Activated CD4-positive, alpha-beta T cell treated with anti-CD3 and anti-CD28 coated beads for 4 hours (primary cell): ENCODE measurements around the gene CHID1.

ENCODE experiments used
- DNase-seq, 2 donors: peaks; one replicate each; pipeline ENCODE4 v3.0.0-alpha.2; 2020

CHID1 gene

DNA sequence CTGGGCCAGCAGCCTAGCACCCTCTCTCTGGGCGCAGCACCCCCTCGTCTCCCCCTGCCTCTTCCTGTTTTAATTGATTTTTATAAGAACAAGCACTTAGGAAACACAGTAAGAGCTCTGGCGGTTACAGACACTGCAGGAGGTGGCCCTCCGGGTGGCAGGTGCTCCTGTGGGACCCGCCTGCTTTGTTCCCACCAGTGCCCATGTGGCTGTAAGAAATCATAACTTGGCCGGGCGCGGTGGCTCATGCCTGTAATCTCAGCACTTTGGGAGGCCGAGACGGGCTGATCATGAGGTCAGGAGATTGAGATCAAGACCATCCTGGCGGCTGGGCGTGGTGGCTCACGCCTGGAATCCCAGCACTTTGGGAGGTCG, 49.5 kb downstream of the CHID1 start:
- no peak for DNase-seq

DNA sequence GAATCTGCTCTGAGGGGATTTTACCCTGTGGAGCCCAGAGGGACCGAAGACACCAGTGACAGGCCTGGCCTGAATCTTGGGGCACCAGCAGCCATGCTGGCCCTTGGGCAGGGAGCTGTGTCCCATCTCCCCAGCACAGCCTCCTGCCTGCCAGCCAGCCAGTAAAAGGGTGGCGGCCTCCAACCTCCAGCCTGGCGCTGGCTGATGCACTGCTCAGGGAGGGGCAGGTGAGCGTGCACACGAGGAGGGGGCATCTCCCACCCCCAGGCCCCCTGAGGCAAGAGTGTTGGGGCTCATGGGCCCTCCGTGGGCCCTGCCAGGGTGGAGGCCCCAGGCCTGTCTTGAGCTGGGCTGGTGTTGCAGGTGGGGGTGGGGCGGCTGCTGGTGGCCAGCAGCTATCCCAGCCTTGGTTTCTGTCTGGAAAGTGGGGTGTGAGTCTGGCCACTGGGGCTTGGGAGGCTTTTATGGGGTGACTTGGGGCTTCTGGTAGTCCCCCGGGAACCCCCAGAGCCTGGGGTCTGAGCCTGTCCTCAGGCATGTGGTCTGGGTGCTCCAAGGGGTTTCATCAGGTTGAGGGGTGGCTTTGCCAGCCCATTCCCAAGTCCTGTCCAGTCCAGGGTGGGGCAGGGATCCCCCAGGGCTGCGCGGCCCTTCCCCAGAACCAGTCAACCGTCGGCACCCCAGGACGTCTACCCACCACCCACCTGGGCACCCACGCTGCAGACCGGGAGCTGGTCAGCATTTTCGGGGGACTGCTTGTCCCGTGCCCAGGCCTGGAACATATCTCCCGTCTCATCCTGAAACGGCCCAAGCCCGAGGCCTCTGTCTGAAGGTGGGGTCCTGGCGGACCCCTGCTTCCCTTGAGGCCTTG, 50.1 kb downstream of the CHID1 start:
- no peak for DNase-seq

DNA sequence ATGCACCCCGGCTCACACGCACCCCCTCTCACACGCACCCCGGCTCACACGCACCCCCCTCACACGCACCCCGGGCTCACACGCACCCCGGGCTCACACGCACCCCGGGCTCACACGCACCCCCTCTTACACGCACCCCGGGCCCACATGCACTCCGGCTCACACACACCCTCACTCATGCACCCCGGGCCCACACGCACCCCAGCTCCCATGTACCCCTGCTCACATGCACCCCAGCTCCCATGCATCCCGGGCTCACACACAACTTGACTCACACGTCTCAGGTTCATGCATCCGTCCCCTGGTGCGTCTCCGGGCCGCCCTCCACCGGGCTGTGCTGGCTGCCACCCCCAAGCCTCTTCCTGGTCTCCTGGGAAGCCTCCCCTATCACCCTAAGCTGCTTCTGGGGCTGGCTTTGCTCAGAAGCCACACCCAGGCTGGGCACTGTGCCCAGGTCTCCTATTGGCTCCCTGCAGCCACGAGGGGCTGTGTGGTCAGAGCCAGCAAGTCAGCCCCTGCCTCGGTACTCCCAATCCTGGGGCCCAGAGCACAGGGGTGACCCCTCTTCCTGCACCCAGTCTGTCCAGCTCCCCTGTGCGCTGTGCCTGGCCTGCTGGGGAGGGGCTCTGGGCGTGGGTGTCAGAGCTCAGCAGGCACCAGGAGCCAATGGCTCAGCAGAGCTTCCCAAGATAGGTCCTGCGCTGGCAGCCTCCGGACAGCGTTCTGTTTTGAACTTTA, 51.0 kb downstream of the CHID1 start:
- DNase-seq = no peak

DNA sequence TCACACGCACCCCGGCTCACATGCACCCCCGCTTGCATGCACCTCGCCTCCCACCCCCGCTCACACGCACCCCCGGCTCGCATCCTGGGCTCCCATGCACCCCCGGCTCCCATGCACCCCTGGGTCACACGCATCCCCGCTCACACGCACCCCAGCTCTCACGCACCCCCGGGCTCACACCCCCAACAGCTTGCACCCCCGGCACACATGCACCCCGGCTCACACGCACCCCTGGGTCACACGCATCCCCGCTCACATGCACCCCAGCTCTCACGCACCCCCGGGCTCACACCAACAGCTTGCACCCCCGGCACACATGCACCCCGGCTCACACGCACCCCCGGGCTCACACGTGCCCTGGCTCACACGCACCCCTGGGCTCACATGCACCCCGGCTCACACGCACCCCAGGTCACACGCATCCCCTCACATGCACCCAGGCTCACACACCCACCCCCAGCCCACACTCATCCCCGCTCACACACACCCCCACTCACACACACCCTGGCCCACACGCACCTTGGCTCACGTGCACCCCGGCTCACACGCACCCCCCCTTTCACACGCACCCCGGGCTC, 51.8 kb downstream of the CHID1 start:
- no peak for DNase-seq

DNA sequence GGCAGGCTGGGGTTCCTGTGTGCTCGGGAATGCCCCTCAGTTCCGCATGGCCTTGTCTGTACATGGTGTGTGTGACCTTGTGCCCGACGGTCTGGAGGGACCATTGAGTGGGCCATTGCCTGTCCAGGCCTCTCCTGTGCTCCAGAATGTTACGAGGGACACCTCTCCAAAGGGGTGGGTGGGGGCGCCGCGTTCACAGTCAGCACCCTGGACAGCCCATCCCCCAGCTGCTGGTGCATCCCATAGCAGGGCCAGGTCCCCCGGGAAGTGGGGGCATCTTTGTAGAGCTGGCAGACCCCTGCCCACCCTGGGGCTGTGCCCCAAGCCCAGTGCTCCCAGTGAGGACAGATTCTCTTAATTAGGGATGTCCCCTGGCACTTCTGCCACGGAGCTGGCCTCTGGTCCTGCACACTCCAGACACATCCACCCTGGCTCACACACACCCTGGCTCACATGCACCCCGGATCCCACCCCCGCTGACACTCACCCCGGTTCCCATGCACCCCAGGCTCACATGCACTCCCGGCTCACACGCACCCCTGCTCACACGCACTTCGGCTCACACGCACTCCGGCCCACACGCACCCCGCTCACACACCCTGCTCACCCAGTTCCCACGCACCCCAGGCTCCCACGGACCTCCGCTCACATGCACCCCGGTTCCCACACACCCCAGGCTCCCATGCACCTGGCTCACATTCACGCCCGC, 52.4 kb downstream of the CHID1 start:
- DNase-seq = no peak

DNA sequence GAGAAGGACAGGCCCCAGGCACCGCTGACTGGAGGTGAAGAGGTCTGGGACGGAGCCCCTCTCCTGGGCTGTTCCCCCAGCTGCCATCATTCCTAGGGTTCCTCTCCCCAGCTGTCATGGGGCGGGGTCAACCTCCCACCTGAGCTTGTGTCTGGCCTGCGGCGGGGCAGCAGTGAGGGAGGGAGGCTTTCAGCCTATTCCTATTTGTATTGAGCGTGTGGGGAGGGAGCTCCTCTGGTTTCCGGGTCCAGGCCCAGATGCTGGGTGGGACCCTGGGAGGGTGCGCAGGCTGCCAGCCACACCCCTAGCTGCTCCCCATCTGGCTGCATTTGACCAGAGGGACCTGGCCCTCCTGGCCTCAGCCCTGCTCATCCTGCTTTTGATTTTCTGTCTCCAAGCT, 54.2 kb downstream of the CHID1 start:
- DNase-seq = no peak

DNA sequence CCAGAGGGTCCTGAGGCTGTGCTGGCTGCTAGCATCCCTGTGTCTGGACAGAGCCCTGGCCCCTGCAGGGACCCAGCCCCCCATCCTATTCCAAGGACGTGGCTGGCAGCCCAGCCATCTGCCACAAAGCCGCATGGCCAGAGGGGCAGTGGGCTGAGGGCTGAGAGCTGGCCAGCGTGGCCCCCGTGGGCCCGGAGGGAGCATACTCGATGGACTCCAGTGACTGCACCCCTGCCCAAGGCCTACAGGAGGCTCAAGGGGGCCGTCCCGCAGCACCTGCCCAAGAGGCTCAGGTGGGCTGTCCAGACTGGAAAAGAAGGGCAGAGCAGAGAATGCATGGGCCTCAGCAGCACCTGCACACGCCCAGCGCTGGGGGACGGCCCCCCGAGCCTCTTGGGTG, 54.8 kb downstream of the CHID1 start:
- no peak for DNase-seq

DNA sequence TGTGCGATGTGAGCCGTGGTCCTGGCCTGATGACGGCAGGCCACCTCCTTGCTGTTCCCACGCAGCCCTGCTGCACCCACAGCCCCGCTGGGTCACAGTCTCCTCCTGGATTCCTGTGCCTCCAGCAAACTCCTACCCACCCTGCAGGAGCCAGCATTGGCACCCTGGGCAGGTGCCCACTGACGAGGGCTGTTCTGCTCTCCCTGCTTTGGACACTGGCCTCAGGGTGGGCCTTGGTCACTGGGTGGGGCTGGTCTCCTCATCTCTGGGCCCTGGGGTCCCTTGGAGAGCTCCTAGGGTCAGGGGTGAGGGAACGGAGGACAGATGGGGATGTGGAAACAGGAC, 55.3 kb downstream of the CHID1 start:
- no peak for DNase-seq

DNA sequence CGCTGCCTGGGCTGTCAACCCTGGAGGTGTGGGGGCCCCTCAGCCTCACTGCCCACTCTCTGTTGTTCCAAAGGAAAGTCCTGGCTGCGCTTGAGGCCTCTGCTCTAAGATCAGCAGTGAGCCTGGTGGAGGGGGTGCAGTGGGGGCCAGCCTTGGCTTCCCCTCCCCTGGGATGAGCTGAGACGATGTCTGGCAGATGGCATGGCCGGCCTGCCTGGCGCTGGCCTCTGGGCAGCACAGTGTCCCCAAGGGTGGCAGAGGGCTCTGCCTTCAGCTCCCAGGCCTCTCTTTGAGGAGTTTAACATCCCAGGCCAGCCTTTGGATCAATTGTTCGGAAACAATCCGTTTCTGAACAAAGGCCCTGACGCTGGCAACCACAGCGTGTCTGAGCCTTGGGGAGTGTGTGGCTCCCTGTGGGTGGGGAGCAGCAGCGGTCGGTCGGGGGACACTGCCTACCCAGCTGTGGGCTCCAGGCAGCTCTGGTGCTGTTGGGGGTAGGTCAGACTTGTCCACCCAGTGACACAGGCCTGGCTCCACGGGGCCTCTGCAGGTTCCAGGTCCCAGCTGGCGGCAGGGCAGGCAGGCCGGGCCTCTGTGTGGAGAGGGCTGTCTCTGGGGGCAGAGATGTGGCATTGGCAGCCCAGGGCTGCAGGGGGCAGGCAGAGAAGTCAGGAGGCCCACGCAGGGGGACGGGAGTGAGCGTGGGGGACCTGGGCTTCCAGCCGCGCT, 55.8 kb downstream of the CHID1 start:
- DNase-seq = no peak

DNA sequence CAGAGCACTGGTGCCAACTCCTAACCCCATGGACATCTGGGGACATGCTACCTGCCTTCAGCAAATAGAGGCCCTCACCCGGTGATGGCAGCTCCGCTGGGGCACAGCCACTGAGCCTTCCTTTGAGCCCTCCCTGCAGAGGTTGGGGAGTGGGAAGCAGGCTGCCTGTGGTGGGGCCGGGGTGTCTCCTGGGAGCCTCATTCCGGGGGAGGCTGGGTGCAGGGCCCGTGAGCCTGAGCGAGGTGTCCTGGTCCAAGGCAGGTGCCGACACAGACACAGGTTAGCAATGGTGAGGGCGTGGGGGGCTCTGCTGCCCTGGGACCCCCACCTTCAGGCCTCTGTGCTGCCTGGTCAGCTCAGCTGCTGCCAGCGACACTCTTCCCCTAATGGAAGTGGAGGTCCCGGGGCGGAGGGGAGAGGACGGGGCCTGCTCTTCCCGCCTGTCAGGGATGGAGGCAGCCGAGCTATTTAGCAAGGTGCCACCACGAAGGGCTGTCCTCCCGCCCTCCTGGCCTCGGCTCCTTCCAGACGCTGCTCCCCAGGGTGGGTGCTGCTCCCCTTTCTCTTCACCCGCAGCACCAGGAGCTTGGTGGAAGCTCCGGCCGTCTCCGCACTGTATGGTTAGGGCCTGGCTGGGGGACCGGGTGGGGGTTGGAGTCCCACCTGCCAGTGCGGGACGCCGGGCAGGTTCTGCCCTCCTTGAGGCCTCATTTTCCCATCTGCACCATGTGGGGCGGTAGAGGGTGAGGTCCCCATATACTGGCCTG, 56.7 kb downstream of the CHID1 start:
- no peak for DNase-seq

DNA sequence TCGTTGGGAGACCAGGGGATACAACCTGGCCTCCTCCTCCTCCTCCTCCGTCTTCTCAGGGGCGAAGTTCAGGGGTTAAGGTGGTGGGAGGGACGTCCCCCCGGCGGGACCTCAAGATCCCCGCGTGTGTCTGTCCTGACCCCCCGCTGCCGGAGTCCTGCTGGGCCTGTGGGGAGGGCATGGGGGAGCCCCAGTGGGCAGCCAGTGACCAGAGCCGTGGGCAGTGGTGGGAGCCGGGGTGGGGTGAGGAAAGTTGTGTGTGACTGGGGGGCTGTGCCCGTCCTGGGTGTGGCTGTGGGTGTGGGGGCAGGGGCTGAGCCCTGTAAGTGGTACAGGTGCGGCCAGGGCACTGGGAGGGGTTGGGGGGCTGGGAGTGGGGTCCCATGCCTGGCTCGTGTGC, 57.8 kb downstream of the CHID1 start:
- no peak for DNase-seq

DNA sequence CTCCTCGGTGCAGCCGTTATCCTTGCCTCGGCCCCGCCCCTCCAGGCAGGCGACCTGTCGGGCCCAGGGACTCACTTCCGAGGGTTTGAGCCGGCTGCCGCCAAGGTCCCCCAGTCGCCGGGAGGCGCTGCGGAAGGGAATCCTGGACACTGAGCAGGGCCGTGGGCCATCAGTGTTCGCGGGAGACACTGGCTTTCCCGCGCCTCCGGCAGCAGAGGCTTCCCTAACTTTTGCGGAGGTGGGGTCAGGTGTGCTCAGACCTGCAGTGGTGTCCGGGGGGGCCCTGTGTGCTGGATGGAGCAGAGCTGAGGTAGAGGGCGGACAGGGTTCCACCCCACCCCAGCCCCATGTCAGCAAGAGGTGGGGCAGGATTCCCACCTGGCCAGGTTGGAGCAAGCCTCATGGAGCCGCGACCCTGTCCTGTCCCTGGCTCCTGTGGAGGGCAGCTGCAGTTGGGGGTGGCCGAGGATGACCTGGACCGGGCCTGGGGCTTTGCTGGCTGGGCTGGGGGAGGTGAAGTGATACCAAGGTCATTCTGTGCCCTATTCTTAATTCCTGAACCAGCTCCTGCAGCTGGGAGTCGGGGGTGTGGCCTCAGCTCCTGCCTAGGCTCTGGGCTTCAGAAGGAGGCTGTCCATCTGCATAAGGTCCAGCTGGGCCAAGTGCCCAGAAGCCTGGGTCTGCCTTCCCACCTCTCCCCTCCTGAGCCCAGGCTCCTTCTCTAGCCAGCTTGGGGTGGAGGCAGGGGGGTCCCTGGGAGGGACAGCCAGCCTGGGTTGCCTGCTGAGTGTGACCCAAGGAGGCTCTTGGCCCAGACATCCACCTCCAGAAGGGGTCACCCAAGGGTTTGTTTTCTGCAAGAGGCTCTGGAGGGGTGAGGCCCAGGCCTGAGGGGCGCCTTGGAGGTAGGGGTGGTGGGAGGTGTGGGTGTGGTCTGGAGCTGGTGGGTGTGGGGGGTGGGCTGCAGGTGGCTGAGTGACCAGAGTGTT, 59.5 kb downstream of the CHID1 start:
- DNase-seq = no peak

DNA sequence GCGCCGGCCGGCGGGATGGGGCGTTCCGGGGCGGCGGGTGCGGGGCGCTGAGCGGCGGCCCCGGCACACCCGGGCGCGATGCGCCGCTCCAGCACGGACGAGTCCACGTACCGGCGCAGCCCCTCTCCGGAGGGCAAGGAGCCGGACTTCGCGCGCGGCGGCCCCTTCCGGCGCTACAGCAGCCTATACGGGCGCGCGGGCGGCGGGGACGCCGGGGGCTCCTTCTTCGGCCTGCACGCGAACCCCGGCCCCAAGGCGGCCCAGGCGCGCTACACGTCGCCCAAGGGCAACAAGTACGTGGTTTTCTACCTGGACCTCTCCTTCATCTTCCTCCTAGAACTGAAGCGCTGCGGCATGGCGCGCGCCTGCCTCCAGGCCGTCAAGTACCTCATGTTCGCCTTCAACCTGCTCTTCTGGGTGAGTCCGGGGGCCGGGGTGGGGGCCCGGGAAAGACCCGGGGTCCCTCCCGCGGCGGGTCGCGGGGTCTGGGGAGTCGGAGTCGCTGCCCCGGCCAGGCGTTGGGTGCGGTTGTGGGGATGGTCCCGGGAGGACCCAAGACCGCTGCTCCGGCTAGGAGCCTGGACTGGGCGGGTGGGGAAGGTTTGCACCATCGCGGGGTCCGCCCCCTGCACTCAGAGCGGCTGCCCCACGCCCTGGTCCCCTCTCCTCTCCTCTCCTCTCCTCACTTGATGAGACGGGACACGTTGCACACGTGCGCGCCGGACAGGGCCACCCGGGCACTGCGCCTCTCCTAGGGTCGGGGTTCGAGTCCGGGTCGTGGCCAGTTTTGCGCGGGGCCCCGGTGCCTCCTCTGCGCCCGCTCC, 60.4 kb downstream of the CHID1 start:
- no peak for DNase-seq

DNA sequence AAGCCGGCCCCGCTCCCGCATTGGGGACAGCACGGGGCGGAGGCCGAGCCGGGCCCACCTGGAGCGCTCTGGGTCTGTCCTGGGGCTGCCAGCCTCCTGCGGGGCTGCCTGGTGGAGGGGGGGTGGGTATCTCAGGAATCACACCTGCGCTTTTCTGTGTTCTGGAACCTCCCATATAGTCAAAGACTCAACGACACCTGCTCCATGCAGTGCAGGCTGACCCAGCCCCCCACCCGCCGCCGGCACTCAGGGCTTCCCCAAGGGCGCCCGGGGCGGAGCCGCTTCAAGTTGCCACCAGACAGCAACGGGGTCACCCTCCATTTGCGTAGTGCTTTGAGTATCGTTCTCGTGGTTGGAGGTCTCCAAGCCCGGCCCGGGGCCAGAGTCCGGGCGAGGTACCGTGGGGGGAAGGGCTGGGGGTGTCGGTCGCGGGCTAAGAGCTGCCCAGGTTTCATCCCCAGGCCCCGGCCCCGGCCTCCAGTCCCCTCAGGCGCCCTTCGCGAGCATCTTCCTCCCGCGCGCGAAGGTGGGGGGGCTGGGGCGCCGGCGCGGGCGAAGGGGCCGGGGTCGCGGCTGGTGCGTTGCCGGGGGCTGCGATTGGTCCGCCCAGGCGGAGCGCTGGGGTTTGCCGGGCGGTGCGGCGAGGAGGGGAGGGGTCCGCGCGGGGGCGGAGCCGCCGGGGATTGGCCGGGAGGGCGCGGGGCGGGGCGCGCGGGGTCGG, 61.3 kb downstream of the CHID1 start:
- peak in 1 of 2 donors; percentile 40 for DNase-seq

DNA sequence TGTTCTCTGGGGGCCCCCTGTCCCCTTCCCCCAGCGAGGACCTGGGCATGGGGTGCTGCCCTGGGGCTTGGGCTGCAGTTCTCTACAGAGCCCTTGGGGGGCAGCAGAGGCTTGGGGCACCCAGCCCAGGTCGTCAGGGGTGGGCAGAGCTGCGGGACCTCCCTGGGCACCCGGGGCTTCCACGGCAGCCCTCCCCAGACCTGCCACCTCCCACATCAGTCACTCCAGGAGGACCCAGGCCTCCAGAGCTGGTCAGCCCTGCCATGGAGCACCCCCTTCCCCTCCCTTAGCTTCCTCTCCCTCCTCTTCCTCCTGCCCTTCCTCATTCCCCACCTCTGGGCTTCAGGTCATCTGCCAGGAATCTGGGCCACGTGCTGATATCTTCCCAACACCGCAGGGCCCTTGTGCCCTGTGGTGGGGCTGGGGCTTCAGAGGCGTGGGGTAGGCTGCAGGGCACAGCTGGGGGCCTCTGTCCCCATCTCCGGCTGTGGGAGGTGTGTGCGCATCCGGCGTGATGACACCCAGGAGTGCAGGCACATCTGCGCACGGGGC, 62.2 kb downstream of the CHID1 start:
- DNase-seq = peak; percentile 58 to 63

DNA sequence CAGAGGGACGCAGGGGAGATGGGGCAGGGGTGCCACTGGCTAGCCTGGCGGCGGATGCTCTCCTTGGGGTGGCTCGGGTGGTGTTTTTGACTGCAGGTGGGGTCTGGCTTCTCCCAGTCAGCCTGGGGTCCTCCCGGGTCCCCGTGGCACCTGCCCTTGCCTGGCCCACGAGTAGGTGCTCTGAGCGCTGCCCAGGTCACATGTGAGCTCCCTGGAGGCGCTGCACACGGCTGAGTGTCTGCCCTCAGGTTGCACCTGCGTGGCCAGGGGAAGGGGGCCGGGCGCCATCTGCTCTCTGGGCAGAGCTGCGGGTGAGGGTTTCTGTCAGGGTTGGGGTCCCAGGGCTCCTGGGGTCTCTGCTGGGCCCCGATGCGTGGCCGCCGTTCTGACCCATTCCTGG, 62.7 kb downstream of the CHID1 start:
- no peak for DNase-seq

DNA sequence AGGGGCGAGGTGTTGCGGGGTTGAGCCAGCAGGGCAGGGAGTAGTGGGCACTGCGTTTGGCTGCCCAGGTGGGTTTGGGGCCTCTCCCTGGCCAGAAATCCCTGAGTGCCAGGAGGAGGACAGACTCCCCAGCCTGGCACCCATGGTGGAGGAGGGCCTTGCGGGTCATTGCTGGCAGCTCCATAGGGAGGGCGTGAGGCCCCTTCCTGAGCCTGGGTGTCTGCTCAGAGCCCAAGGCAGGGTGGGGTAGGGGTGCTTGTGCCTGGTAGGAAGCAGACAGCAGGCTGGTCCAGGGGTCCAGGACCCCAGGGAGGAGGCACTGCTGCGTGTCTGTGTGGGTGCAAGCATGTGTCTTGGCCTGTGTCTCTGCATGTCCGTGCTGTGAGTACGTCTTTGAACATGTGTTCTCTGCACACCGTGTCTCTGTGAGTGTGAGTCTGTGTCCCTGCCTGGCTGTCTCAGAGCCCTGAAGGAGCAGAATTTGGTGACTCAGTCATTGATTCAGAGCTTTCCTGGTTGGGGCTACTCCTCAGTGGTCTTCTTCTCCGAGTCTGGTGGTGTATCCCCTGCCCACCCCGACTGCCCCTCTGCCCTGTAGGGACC, 64.0 kb downstream of the CHID1 start:
- DNase-seq = no peak

DNA sequence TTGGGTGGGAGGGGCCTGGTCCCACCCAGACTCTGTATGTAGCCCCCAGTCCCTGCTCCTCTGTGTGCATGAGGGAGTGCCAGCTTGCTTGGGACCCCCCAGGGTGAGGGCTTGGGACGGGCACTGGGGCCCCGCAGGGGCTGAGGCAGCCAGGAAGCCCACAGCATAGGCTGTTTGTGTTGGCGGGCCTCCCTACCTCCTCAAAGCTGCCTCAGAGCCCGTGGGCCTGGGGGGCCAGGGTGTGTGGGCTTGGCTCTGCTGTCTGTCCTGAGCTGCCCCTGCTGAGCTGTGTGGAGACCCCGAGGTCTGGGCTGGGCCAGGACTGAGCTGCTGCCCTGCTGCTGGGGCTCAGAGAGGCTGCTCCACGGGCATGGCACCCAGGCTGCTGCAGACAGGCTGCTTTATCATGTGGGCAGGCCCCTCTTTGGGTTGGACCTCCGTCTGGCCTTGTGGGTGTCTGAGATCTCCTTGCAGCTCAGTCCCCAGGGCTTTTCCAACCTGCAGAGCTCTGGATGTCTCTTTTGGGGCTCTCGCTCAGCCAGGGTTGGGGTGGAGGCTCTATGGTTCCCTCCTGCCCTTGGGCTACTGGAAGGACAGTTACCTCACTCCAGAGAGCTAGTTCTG, 64.6 kb downstream of the CHID1 start:
- DNase-seq = no peak
